Measurements from ENCODE around the gene ANKRD31.
"Not testable (repeated sequence)": the region's sequence is repeated elsewhere in the genome, so short reads cannot be mapped to it uniquely, and the experiment has no call there.

Gene ANKRD31, protein sequence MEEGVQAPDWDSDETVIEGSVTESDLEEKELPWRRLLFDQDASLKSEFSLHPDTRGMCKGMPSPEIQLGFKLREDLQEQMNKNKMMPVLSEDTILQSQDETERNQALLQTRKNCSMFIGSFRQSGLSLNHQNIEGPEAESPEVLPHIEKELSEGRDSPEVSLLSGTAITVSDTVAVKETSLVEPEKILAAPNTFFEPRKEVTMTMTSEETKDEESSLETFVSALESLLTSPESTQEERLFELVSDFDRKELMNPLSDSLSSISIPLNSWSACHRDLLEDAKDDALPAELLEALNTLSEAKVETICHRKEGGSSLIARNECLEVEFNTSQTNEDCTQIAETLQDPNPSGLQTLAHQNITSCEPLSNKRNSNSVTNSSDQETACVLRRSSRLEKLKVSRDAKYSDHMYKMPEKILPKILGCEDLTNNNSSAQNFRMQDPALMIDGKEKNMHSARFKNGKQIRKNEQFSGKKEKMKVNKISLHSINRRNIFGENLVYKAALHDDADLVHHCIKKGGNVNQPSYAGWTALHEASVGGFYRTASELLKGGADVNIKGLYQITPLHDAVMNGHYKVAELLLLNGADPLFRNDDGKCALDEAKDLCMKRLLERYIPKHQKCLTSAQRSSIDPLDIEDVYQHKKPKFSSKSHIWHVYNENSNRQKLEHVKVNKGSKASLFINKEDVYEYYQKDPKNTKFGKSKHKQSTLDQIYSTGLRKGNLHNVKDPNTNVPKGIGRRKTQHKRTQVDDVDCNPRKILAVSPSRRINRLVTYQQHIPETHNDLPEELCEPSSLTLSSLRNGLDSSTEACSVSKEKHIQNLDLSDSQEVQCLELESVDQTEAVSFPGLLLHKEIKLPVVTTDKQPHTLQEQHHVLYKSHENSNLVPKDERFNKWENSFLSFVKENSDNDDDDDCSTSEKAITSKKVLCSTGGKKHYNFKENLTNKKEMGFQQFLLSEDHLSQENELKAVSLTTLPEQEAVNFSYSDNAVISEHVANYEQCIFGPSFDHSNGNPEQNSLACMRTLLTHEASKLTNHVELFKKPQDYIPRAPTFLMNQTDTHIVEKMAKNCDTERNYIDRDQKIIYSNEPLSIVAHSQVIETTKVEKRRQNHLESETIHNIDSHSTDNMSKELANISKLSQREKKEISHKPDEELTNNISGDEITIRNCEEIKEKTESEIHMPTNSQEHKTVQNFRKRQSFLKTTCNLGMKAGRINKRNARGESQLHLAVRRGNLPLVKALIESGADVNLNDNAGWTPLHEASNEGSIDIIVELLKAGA (N-terminal part only)

DNA sequence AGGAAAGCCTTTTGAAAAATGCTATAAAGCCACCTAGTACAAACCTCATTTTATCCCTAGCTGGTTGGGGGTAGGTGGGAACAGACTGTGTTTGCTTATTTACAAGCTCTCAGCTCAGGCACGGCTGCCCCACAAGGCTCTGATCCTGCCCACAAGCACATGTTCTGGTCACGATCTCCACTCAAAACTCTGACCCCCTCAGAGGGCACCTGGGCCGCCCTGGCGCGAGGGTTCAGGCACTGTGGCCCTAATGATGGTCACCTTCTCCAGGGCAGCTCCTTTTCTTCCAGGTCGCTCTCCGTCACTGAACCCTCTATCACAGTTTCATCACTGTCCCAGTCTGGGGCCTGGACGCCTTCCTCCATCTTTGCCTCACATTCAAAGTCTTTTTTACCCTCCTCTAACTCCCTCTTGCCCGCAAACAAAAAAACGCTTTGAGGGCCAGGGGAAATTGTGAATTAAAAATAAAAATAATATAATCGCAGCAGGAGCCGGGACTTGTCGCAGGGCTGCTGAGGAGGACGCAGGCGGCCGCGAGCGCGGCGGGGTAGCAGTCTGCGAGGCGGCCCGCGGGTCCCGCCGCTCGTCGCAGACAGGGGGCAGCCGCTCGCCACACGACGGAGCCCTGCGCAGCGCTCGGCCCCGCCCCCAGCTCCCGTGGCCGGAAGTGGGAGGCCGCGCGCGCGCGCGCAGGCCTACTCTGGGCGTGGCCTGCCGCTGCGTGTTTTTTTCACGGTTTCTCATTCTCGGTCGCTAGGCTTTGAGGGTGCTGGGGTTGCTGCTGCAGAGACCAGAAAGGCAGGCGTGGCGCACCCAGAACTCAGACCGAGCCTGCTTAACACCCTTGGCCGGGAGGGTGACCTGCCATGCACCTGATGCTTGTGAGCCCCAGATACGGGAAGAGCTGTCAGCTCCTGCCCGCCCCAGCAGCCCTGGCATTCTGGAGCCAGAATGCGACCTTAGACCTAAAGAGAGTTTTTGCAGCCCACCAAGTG lies at the start of gene ANKRD31:
Gene ANKRD31, minus strand, starts transcription at position 557 of the 995 bp plus-strand sequence. Its CDS starts 192 bp downstream, at position 365.
- no peak for DNase-seq

- no peak for DNase-seq
Measured at GRCh38 chr5:75286211-75286773, 49.6 kb upstream of the ANKRD31 start.

GRCh38 chr5:75282581-75282980 lies 45.9 kb upstream of the ANKRD31 start:
- DNase-seq = no peak

DNA sequence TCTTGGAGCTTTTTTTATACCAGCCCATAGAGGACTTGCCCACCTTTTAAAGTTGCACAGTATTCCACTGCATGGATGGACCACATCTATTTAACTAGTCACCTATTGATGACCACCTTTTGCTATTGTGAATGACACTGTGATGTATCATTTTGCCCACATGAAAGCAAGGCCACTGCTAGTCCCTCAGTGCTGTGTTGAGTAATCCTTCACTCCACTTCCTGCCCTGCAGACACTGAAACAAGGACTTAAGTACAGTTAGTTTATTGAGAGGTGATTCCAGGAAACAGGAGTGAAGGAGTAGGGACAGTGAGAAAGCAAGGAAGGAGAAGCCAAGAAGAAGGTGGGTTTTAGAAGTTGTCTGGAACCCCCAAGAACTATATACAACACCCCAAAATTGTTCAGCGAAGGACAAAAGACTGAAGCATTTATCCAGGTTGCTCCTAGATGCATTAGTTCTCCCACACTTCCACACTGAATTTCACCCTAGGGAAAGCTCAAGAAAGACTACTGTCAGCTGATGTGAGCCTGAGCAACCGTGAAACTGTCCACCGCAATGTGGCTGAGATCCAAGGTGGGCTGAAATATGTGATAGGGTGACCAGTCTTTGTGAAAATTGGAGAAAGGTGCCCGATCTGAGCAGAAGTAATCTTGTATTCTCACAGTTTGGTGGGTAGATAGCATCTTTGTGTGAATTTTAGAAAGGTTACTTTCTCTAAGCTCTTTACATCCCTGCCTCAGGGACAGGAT lies 45.2 kb upstream of the ANKRD31 start:
- DNase-seq = no peak

- no peak for DNase-seq
Measured at GRCh38 chr5:75279321-75279720, 42.6 kb upstream of the ANKRD31 start.

DNA sequence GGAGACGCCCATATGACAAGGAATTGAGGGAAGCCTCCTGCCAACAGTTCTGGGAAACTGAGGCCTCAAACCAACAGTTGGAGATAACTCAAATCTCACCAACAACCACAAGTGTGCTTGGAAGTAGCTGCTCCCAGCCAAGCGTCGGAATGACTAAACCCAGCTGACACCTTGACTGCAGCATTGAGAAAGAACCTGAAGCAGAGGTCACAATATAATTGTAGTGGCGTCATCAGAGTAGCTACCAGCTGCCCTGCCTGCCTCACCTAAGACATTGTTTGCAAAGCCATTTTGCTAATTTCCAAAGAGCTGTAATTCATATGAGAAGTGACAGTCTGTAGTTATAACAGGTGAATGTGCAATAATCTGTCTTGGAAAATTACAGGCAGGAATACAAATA lies 40.8 kb upstream of the ANKRD31 start:
- DNase-seq = no peak

- no peak for DNase-seq
Measured at GRCh38 chr5:75275756-75276155, 39.1 kb upstream of the ANKRD31 start.

- no peak for DNase-seq
Measured at GRCh38 chr5:75275147-75275546, 38.5 kb upstream of the ANKRD31 start.

- DNase-seq = no peak
Measured at GRCh38 chr5:75274486-75274885, 37.8 kb upstream of the ANKRD31 start.

DNA sequence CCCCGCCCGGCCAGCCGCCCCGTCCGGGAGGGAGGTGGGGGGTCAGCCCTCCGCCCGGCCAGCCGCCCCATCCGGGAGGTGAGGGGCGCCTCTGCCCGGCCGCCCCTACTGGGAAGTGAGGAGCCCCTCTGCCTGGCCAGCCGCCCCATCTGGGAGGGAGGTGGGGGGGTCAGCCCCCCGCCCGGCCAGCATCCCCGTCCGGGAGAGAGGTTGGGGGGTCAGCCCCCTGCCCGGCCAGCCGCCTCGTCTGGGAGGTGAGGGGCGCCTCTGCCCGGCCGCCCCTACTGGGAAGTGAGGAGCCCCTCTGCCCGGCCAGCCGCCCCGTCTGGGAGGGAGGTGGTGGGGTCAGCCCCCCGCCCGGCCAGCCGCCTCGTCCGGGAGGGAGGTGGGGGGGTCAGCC lies 33.9 kb upstream of the ANKRD31 start:
- not testable (repeated sequence) for DNase-seq

- no peak for DNase-seq
Measured at GRCh38 chr5:75265731-75266130, 29.1 kb upstream of the ANKRD31 start.

DNA sequence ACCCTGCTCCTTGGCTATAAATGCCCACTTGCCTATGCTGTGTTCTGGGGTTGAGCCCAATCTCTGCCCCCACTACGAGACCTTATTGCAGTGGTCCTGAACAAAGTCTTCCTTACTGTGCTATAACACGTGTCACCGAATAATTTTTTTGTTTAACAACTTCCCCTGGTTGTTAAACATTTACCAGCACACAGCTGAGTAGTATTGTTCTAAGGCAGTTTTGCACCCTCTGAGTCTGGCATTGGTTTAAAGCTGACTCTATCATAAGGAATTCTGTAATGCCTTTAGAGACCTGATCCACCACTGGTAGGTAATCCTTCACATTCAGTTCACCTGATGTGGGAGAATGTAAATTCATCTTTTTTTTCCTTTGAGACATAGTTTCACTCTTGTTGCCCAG lies 25.6 kb upstream of the ANKRD31 start:
- no peak for DNase-seq

DNA sequence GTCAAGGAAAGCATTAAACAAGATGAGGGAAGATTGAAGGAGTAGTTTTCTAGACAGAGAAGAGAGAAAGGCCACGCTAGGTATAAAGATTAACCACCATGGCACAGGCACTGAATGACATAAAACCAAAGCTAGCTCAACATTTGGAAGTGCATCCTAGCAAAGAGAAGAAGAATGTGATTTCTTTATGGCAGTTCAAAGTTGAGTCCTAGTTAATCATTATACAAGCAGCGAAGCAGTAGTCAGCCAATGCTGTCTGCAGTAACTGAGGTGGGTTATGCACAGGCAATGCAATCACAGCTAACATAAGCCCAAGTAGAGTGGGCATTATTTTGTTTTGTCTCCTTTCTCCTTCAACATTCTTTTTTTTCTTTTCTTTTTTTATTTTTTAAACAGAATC lies 24.0 kb upstream of the ANKRD31 start:
- no peak for DNase-seq

DNA sequence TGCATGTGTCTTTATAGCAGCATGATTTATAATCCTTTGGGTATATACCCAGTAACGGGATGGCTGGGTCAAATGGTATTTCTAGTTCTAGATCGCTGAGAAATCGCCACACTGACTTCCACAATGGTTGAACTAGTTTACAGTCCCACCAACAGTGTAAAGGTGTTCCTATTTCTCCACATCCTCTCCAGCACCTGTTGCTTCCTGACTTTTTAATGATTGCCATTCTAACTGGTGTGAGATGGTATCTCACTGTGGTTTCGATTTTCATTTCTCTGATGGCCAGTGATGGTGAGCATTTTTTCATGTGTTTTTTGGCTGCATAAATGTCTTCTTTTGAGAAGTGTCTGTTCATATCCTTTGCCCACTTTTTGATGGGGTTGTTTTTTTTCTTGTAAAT lies 13.8 kb upstream of the ANKRD31 start:
- DNase-seq = not testable (repeated sequence)

DNA sequence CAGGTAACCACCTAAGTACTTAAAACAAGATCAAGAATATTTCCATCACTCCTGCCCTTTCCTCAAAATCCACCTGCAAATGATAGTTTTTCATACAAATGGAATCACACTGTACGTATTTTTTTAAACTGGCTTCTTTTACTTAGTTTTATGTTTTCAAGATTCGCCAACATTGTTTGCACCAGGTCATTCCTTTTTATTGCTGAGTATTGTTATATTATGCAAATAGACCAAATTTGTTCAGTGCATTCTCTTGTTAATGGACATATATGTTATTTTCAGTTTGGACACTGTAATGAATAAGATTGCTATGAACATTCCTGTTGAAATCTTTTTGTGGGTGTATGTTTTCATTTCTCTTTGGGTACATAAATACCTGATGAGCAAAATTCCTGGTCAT lies 8.3 kb upstream of the ANKRD31 start:
- no peak for DNase-seq

DNA sequence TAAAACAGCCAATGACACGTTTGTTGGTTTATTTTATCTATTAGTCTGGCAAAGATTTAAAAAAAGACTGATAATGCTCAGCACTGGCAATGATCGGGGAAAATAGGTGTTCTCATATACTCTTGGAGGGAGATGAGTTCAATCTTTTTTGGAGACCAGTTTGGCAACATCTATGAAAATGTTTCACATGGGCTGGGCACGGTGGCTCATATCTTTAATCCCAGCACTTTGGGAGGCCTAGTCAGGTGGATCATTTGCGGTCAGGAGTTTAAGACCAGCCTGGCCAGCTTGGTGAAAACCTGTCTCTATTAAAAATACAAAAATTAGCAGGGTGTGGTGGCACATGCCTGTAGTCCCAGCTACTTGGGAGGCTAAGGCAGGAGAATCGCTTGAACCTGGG lies 6.8 kb upstream of the ANKRD31 start:
- DNase-seq = no peak

DNA sequence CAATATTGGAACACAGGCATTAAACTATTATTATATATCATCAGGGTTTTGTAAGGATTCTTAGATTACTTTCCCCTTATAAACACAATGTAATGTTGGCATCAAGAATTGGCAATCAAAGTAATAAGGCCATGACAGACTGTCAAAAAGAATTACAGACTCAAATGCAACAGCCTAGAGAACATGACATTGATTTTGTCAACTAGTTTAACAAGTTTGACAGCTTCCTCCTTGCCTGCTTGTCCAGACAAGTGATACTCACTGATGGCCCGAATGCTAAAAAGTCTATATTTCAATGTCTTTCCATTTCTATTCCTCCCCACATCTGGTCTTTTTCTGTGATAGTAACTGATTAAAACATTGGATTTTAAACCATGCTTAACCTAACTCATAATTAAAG lies 6.4 kb upstream of the ANKRD31 start:
- DNase-seq = no peak

DNA sequence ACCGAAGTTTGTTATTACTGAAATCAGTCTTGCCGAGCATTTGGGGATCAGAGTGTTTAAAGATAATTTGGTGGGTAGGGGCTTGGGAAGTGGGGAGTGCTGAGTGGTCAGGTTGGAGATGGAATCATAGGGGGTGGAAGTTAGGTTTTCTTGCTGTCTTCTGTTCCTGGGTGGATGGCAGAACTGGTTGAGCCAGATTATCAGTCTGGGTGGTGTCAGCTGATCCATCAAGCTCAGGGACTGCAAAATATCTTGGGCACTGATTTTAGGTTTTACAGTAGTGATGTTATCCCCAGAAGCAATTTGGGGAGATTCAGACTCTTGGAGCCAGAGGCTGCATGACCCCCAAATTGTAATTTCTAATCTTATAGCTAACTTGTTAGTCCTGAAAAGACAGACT lies 5.4 kb upstream of the ANKRD31 start:
- DNase-seq = no peak

DNA sequence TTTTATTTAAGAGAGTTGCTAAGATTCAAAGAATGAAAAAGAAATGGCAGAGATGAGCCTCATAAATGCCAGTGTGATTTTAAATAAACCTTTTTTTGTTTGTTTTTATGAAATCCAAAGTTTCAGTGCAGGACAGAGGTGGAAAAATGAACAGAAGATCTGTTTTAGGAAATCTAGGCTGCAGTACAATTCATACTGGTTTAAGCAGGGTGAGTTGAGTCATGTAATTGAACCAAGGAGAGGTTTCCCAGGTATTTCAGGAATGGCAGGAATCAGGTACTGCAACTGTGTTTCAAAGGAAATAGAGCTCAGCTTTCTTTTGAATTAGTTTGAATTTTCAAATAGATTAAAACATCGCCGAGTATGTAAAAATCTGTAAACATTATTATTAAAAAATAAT lies 3.0 kb upstream of the ANKRD31 start:
- DNase-seq = no peak

GRCh38 chr5:75235711-75236110 lies 967 bp downstream of the ANKRD31 start:
- DNase-seq = no peak

GRCh38 chr5:75234251-75234650 lies 2.4 kb downstream of the ANKRD31 start:
- no peak for DNase-seq
